Inflammatory macrophage (primary cell): Measurements from ENCODE around the gene SRM.
"Not testable (repeated sequence)": the region's sequence is repeated elsewhere in the genome, so short reads cannot be mapped to it uniquely, and the experiment has no call there.

ENCODE experiments used
- DNase-seq, 2 donors: peaks; one replicate each; pipeline ENCODE4 v3.0.0-alpha.2; 2020 to 2022
- total RNA-seq, 18 experiments: gene quantifications; one replicate each; lab custom pipeline; 2026; ENCODE audit warnings: mixed read lengths in 6 of 18, inconsistent platforms in 2 of 18; lab: John Stamatoyannopoulos, UW

The SRM gene
- 8.7 to 32.5 (median 19.0) reads per million in 18 experiments for total RNA-seq

- peak; percentile 93 to 97 for DNase-seq
Observed at GRCh38 chr1:11059968-11060830, at the start of gene SRM. TSS of gene SRM (minus strand) at chr1:11060018. CDS start at chr1:11059943, 75 bp downstream.

- DNase-seq: no peak
Observed at GRCh38 chr1:11109047-11109760, 49.4 kb upstream of the SRM start.

GRCh38 chr1:11107599-11107998, 47.8 kb upstream of the SRM start:
- DNase-seq: no peak

- no peak for DNase-seq
Observed at GRCh38 chr1:11105586-11105985, 45.8 kb upstream of the SRM start.

- no peak for DNase-seq
Observed at GRCh38 chr1:11101347-11101746, 41.5 kb upstream of the SRM start.

- DNase-seq: not testable (repeated sequence)
Observed at GRCh38 chr1:11100806-11101205, 41.0 kb upstream of the SRM start.

GRCh38 chr1:11100149-11100493, 40.3 kb upstream of the SRM start:
- DNase-seq: no peak

GRCh38 chr1:11099310-11100148, 39.7 kb upstream of the SRM start, which contains the start of gene EXOSC10:
TSS of gene EXOSC10 (minus strand) at chr1:11099869. CDS start at chr1:11099831, 38 bp downstream.
- DNase-seq: peak; percentile 93 to 94

GRCh38 chr1:11098931-11099309, 39.1 kb upstream of the SRM start:
- DNase-seq: no peak

GRCh38 chr1:11083784-11084183, 24.0 kb upstream of the SRM start:
- DNase-seq: not testable (repeated sequence)

GRCh38 chr1:11080931-11081330, 21.1 kb upstream of the SRM start:
- no peak for DNase-seq

- no peak for DNase-seq
Observed at GRCh38 chr1:11078631-11079030, 18.8 kb upstream of the SRM start.

GRCh38 chr1:11073398-11073797, 13.6 kb upstream of the SRM start:
- not testable (repeated sequence) for DNase-seq

- DNase-seq: no peak
Observed at GRCh38 chr1:11072216-11072917, 12.5 kb upstream of the SRM start.

- no peak for DNase-seq
Observed at GRCh38 chr1:11071463-11072215, 11.8 kb upstream of the SRM start.

GRCh38 chr1:11070876-11071275, 11.1 kb upstream of the SRM start:
- DNase-seq: no peak

GRCh38 chr1:11068600-11069473, 9.0 kb upstream of the SRM start:
- DNase-seq: no peak

GRCh38 chr1:11067716-11068599, 8.1 kb upstream of the SRM start:
- DNase-seq: no peak

- DNase-seq: no peak
Observed at GRCh38 chr1:11065796-11066195, 6.0 kb upstream of the SRM start.
